Activated CD8-positive, alpha-beta memory T cell treated with anti-CD3 and anti-CD28 coated beads for 48 hours (primary cell): Measurements from ENCODE around the gene ABCC4.

Experiments
- DNase-seq, 3 experiments: peaks; one replicate each; pipeline ENCODE4 v3.0.0-alpha.2; 2020; ENCODE audit warnings: low read depth in 2 of 3, low spot score in 2 of 3

Gene ABCC4

DNA sequence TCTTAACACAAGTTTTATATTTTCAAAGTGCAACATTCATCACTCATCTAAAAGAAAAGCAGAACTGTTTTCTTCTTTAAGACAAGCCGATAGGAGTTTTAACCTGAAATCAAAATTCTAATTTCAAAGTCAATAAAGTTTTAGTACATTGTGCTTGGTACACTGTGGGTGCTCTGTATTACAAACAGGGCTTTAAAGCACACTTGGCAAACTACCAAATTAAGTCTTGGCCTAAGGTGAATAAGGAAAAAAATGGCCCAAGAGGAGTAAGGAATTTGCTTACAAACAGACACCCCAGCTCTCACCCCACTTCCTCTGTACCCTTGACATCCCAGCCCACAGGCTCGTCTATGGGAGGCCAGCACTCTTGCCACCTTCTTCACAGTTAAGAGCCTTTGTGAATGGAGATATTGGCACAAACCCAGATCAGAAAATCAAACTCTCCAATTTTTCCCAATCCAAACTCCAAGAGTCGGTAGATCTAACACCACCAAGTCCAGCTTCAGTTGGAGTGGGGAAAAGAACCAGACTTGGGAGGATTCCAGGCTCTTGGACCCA, 66.0 kb downstream of the ABCC4 start:
- no peak for DNase-seq

DNA sequence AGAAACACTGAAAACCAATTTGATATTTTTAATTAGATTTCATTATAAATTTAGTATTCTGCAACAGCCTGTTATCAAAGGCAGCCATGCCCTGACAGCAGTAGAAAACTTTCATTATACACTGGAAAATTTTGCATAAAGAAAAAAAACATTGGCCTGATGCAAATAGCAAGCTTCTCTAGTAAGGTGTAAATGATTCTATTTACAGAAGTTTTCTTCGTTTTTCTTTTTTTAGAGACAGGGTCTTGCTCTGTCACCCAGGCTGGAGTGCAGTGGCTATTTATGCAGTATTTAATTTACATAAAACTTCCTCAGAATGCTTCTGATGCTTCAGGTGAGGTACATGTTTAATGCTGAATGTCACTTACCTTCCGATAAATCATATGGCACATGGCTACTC, 67.0 kb downstream of the ABCC4 start:
- no peak for DNase-seq

DNA sequence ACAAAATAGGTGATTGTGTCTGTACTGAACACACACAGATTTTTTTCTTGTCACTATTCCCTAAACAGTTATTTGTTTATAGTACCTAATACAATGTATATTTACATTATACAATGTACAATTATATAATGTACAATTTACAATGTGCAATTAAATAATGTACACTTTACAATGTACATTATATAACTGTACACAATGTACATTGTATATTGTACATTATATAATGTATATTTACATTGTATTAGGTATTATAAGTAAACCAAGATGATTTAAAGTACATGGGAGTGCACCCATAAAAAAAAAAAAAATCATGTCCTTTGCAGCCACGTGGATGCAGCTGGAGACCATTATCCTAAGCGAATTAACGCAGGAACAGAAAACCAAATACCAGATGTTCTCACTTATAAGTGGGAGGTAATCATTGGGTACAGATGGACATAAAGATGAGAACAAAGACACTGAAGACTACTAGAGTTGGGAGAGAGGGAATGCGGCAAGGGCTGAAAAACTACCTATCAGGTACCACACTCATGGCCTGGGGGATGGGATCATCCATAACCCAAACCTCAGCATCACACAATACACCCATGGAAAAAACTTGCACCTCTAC, 68.1 kb downstream of the ABCC4 start:
- no peak for DNase-seq

DNA sequence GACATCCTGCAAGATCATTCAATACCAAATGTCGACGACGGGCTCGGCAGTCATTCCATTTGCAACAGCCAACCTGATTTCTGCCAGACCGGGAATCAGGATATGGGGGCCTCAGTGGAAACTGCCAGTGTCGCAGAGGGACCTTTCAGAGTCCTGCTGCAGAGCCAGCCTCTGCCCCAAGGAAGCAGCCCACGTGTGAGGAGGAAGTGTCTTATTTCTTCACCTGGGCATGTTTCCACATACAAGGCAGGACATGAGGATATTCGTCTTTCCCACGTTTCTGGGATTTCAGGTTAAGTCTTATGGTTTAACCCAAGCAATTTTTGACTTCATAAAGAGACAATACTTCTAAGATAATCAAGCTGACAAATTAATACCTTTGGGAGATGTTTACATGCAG, 69.9 kb downstream of the ABCC4 start:
- DNase-seq, result no peak

DNA sequence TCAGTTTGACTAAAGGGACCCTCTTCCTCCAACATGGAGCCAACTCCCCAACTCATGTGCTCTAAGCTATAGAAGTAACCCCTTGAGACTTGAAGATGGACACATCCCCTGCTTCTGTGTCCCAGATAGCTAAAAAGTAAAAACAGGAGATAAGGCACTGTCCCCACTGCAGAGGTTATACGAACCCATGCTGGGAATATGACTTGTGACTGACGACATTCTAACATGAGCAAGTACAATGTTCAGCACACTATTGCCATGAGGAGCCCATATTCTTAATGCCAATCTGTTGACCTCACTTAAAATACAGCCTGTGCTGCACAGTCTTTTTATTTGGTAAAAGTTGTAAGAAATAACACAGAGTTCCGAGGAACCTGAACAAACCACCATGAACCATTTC, 71.4 kb downstream of the ABCC4 start:
- no peak for DNase-seq

DNA sequence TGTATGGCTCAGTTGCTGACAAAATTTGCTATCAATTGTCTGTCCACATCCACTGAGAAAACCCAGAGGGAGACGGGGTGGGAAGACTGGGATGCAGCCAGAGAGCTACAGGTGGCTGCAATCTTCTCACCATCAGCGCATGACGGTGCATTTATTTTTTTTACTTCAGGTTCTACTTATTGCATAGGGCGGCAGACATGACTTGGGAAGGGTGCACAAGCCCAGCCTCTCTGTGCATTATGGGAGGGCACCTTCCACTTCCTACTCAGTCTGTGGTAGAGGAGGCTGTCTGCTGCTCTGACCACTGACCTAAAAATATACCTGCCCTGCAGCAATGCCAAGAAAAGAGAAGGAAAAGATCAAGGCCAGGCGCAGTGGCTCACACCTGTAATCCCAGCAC, 73.1 kb downstream of the ABCC4 start:
- no peak for DNase-seq

DNA sequence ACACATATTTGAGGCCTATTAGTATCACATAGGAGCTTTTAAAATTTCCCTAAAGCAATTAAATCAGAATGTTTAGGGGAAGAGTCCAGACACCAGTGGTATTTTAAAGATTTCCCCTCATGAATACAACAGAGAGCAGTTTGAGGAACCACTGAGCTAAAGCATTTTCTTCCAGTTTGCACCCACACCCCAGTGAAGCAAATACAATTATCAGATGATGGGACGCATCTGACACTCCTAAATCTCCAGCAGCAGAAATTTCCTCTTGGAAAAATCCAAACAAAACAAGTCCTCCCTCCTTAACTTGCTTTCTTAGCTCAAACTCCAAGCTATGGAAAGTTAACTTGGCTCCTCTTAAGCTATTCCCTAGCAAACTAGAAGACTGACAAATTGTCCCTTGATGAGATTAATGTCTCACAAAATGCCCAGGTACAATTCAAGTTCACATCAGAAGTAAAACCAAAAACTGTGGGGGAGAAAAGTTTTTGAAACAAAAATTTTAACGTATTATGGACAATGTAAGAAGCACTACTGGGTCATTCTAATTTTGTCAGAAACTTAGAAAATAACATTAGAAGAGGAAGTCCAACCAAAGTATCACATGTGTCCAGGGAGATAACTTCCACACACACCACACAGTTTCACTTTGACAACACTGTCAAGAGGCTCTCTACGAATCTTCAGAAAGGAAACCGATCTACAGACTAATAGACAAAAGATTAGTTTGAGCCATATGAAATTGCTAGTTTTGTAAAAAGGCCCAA, 74.1 kb downstream of the ABCC4 start:
- no peak for DNase-seq

DNA sequence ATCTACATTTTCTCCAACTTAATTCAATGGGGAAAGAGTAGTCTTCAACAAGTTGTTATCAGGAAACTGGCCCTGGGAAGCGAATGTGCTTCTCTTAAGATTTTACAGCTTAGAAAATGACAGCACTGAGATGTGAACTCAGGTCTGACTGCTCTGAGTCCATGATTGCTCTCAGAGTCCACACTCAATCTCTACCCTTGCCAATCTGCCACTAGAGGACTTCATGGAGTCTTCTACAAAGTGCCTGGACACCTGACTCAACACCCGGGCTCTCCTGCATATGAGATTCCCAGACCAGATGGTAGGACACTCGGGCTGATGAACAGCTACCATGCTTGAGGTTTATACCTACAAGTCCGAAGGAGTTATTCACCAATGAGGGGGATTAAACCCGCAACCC, 74.8 kb downstream of the ABCC4 start:
- DNase-seq, result no peak

DNA sequence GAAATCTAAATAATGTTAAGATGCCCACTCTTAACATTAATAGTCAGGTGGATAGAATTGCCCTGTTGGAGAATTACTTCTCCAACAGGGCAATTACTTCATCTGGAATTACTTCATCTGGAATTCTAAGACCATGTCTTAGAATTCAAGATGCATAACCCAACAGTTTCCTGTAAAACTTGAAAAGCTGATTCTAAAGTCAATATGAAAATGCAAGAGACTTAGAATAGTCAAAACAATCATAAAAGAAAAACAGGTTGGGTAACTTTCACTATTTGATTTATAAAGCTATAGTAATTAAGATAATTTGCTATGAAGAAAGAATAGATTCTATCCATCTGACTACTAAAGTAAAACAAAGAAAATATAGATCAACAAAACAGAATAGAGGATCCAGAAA, 75.2 kb downstream of the ABCC4 start:
- no peak for DNase-seq

DNA sequence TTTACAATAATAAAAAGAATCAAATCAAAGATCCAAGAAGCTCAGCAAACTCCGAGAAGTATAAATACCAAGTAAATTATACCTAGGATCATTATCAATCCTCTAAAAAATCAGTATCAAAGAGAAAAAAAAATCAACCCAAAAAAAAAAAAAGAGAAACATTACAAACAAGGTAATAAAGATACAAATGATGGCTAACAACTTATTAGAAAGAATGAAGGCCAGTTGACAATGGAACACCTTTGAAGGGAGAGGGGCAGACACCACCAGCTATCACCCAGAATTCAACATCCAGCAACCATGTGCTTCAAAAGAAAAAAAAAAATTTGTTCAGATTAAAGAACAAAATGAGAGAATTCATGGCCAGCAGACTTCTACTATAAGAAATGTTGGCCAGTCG, 77.2 kb downstream of the ABCC4 start:
- no peak for DNase-seq

DNA sequence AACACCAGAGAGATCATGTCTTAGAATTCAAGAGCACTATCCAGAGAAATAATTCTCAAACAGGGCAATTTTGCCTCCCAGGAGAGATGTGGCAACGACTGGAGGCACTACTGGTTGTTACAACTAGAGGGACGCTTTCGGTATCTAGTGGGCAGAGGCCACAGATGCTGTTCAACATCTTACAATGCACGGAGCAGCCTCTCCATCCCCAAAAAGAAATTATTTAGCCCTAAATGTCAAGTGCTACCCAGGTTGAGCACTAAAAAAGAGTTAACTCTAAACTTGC, 78.6 kb downstream of the ABCC4 start:
- no peak for DNase-seq

DNA sequence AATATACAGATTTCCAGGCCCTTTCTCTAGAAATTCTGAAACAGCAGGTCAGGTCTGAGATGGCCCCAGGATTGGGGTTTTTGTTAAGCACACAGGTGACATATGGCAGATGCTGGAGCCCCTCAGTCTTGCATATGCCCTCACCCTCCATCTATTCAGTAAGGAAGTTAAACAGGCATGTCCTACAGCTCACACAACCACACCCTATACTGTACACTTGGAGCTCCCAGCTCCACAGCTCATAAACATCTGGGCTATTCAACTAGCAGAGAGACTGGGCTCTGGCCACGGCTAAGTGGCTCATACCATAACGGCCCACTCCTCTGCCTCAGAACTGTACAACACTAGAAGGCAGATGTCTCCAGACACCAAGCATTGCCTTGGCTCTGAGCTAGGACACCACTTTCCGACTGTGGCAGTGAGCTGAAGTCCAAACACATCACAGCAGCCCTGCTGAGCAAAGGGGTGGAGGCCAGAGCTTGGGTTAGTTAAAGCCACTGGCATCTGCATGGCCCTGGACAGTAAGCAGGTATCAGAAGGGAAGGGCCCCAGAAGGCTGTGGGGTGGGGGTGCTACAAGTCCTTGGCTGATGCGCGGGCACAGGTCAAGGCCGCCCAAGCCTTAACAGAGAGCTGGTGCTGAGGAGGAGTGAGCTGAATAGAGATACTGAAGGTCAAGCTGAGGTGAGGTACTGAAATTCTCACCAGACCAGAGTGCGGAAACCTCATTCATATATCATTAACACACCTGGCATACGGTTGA, 79.1 kb downstream of the ABCC4 start:
- no peak for DNase-seq

DNA sequence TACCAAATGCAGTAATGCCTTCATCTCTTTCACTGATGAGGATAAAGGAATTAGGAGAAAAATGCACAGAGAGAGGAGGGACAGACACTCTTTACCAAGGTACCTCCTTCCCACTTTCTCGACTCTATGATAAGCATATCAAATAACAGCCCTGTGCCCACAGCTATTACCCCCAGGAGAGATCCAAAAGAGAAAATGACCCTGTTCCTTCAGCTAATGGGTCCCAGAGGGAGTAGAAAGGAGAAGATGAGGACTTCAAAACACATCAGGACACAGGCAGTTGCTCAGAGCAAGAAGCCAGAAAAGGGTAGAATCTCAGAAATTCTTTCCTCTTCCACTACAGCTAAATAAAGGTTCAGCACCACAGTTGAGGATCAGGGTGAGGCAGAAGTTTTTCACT, 80.6 kb downstream of the ABCC4 start:
- DNase-seq, result no peak

DNA sequence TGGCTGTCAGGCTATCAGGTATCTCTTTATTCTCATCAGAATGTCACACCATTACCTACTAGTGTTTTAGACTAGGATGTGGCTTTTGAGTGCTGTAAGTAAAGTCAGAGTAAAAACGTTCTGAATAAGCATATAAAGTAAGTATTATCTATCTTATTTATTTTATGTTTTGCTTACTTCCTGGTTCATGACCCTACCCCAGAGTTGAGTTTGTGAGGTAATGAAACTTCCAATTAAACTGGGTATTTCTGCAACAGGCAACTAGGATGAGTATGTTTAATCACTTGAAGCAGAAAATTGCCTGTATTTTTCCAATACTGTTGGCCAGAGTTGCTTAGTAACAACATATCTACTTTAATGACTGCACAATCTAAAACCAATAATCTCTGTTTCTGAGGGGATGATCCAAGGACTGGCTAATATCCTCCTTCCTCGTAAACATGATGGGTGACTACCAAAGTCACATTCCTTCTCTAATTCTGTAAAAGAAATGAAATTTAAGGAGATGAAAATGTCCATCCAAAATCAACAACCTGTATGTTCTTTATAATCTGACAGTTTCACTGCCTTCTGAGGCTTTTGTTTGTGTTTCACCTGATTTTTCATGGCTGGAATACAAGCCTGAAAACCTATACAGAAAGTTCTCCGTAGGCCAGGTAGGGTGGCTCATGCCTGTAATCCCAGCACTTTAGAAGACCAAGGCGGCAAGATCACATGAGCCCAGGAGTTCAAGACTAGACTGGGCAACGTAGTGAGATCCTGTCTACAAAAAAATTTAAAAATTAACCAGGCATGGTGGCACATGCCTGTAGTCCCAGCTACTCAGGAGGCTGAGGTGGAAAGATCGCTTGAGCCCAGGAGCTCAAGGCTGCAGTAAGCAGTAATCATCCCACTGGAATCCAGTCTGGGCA, 83.1 kb downstream of the ABCC4 start:
- no peak for DNase-seq

DNA sequence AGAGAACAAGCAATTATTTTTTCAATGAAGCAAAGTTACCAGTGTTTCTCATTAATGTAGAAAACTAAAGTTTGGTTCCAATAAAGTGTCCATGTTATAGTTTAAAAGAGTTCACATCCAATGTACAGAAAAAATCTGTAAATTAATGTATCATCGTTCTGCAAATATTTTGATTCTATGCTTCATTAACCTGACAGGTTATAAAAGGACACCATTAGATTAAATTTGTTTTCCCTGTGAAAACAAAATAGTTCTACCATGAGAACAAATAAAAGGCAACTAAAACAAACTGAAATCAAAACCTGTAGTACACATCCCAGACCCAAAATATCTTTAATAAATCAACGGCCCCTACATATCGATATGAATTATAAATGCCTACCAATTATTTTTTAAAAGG, 85.1 kb downstream of the ABCC4 start:
- no peak for DNase-seq

DNA sequence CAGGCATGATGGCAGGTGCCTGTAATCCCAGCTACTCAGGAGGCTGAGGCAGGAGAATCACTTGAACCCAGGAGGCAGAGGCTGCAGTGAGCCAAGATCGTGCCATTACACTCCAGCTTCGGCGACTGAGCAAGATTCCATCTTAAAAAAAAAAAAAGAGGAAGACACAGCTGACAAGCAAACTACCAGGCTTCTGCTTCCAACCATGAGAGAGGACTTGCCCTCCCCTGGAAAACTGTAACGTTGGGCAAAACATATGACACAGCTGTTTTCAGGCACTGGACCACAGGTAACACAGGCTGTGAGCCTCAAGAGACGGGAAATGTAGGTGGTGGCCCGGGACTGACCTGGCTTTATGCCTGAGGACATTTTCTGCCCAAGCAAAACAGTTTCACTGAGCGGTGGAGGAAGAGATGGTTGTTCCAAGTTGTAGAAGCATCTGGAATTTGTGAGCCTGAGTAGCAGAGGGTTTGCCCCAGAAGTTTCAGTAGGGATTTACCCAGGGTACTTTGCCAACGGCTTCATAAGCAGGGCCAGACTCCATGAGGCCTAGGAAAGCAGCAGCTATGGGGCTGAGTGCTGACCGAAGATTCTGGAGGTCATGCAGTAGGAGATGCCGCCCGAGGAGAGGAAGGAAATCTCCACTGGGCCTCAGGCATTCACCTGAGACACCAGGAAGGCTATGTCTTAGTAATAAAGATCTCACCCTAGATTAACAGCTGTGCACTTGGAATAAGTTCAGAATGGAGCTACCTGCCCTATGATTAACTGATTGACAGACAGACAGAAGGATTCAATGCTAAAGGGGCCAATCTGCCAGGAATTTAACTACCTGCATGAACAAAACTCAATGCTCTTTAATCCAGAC, 88.0 kb downstream of the ABCC4 start:
- no peak for DNase-seq

DNA sequence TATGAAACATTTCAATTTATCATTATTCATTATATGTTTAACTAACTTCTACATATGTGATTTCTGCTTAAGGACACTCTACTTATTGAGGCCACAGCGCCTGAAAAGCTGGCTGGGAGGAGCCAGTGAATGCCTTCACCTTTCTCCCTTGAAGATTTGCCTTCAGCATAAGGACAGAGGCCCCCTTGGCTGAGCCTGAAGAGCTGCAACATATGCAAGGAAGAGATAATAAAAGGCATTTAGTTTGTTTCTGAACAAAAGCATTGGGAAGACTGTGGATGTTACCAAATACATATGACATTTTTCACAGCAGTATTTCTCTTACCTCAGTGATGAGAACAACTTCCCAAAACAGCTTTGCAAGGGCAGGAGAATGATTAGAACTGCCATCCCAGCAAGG, 92.1 kb downstream of the ABCC4 start:
- no peak for DNase-seq

DNA sequence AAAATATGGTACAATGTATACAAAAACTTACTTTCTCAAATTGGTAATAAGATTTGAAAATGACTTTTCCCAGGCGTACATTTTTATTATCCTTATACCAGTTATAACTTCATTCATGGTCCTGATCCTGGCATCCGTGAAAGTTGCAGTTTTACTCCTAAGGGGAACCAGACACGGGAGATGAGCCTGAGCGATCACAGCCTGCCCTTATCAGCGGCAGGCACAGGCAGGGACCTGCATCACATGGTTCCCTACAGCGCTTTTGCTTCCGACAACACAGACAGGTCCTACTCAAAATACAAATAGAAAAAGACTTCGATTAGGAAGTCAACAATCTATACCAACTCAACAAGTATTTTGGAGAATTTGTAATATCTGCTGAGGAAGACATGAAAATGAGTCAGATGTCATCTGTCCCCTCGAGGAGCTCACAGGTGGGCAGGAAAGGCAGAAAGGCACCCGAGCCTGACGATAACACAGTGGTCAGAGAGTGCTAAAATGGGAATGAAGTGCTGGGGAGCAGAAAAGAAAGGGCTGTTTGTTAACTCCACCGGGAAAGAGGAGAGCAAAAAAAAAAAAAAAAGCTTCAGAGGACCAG, 93.4 kb downstream of the ABCC4 start:
- DNase-seq, result no peak

DNA sequence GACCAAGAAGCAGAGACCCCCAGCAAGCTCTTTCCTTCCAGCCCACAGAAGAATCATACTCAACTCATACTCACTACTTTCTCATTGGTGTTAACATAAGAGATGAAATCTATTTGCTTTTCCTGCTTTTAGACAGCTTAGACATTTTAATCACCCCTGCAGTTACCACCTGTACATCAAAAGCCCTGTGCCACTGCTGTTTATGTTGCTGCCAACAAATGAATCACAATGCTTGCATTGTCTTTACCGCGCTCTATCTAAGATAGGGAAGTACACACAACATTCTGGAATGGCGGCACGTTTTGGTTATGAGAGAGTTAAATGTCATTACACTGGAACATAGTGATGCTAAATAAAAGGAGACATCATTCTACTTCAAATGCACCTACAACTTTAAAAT, 95.1 kb downstream of the ABCC4 start:
- no peak for DNase-seq

DNA sequence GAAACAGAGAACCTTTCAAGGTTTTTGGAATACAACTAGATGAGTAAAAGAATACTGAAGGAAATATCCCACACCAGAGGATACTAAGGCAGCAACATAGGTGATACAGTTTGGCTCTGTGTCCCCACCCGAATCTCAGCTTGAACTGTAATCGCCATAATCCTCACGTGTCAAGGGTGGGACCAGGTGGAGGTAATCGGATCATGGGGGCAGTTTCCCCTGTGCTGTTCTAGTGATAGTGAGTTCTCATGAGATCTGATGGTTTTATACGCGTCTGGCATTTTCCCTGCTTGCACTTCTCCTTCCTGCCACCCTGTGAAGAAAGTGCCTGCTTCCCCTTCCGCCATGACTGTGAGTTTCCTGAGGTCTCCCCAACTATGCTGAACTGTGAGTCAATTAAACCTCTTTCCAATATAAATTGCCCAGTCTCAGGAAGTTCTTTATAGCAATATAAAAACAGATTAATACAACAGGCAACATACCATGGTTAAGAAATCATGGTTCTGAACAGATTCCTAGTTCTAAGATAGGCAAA, 97.0 kb downstream of the ABCC4 start:
- DNase-seq, result no peak
